Neural crest cell (in vitro differentiated cells): ENCODE results near the gene QSOX2. TPM values are rescaled to one million over a fixed set of nuclear protein-coding genes. Genes with fewer than 3 reads are reported as not detected.

Experiments
- DNase-seq: peaks from one replicate; pipeline ENCODE4 v3.0.0; 2021; ENCODE audit warnings: low read depth, mixed read lengths, low spot score
- H3K27ac Mint-ChIP-seq: one replicate; pipeline ENCODE4 v1.8.0; 2021; ENCODE audit warnings: mild to moderate bottlenecking, mixed read lengths; ENCODE audit not compliant: unreplicated experiment
- H3K27me3 Mint-ChIP-seq: 2 replicates; pipeline ENCODE4 v1.8.0; 2021; ENCODE audit warnings: low read depth, mild to moderate bottlenecking, mixed read lengths
- H3K36me3 Mint-ChIP-seq: 2 replicates; pipeline ENCODE4 v1.8.0; 2021; ENCODE audit warnings: low read depth, mild to moderate bottlenecking, mixed read lengths
- H3K4me1 Mint-ChIP-seq: 2 replicates; pipeline ENCODE4 v1.8.0; 2021; ENCODE audit warnings: mixed read lengths
- H3K4me3 Mint-ChIP-seq: one replicate; pipeline ENCODE4 v1.8.0; 2021; ENCODE audit warnings: mild to moderate bottlenecking, mixed read lengths
- H3K9me3 Mint-ChIP-seq: 2 replicates; pipeline ENCODE4 v1.8.0; 2021; ENCODE audit warnings: mixed read lengths
- CTCF ChIP-seq: fragments of 200-600 bp; sonication (generic); conservative IDR thresholded peaks from 2 replicates; pipeline ENCODE4 v1.5.0; 2021; ENCODE audit warnings: antibody characterized with exemption, mild to moderate bottlenecking
- total RNA-seq: library from RNA; stranded (reverse); gene quantifications from 2 replicates; pipeline ENCODE4 v1.2.1, GENCODE V29; 2021

Gene QSOX2
- total RNA-seq, 1 donor from 2014 or later, result 28.7 TPM

- H3K4me1 Mint-ChIP-seq, result no peaks in the 10 kb centered on the region
- H3K27me3 Mint-ChIP-seq, result peaks cover 6% of the 10 kb centered on the region
- H3K27ac Mint-ChIP-seq, result no peak overlapping the region
- no peak for TF ChIP-seq CTCF
- no peaks in the 10 kb centered on the region for H3K36me3 Mint-ChIP-seq
- H3K4me3 Mint-ChIP-seq, result no peak overlapping the region
- H3K9me3 Mint-ChIP-seq, result no peaks in the 10 kb centered on the region
- no peak for DNase-seq
Observed at GRCh38 chr9:136286987-136287379, 41.4 kb upstream of the QSOX2 start.

GRCh38 chr9:136286359-136286986 is 40.9 kb upstream of the QSOX2 start:
- H3K27ac Mint-ChIP-seq, result no peak overlapping the region
- DNase-seq, result no peak
- H3K9me3 Mint-ChIP-seq, result no peaks in the 10 kb centered on the region
- H3K4me1 Mint-ChIP-seq, result no peaks in the 10 kb centered on the region
- TF ChIP-seq CTCF, result no peak
- H3K27me3 Mint-ChIP-seq, result peaks cover 6% of the 10 kb centered on the region
- no peak overlapping the region for H3K4me3 Mint-ChIP-seq
- H3K36me3 Mint-ChIP-seq, result no peaks in the 10 kb centered on the region

- Mint-ChIP-seq H3K27me3 (peaks cover 6% of the 10 kb centered on the region), H3K4me3 (no peak overlapping the region), H3K36me3 (no peaks in the 10 kb centered on the region), H3K4me1 (no peaks in the 10 kb centered on the region), H3K27ac (no peak overlapping the region), H3K9me3 (no peaks in the 10 kb centered on the region)
- no peak for TF ChIP-seq CTCF
- DNase-seq, result no peak
Observed at GRCh38 chr9:136285501-136286358, 40.1 kb upstream of the QSOX2 start.

- Mint-ChIP-seq H3K9me3 (no peaks in the 10 kb centered on the region), H3K36me3 (no peaks in the 10 kb centered on the region), H3K27me3 (peaks cover 6% of the 10 kb centered on the region), H3K27ac (no peak overlapping the region), H3K4me3 (no peak overlapping the region), H3K4me1 (no peaks in the 10 kb centered on the region)
- TF ChIP-seq CTCF, result no peak
- DNase-seq, result no peak
Observed at GRCh38 chr9:136284951-136285350, 39.3 kb upstream of the QSOX2 start.

- peaks cover 6% of the 10 kb centered on the region for H3K27me3 Mint-ChIP-seq
Observed at GRCh38 chr9:136284311-136284710, 38.7 kb upstream of the QSOX2 start.

More at GRCh38 chr9:136284311-136284710, 38.7 kb upstream of the QSOX2 start:
- Mint-ChIP-seq H3K27ac (no peak overlapping the region), H3K9me3 (no peaks in the 10 kb centered on the region), H3K4me3 (no peak overlapping the region), H3K4me1 (no peaks in the 10 kb centered on the region), H3K36me3 (no peaks in the 10 kb centered on the region)
- DNase-seq, result no peak
- TF ChIP-seq CTCF, result no peak
